ENCODE results near the gene KRTAP9-8. TPM values are rescaled to one million over a fixed set of nuclear protein-coding genes. Genes with fewer than 3 reads are reported as not detected.
"Not testable (repeated sequence)": the region's sequence is repeated elsewhere in the genome, so short reads cannot be mapped to it uniquely, and the experiment has no call there.

Gene KRTAP9-8, protein sequence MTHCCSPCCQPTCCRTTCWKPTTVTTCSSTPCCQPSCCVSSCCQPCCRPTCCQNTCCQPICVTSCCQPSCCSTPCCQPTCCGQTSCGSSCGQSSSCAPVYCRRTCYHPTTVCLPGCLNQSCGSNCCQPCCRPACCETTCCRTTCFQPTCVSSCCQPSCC
- not detected for total RNA-seq

DNA sequence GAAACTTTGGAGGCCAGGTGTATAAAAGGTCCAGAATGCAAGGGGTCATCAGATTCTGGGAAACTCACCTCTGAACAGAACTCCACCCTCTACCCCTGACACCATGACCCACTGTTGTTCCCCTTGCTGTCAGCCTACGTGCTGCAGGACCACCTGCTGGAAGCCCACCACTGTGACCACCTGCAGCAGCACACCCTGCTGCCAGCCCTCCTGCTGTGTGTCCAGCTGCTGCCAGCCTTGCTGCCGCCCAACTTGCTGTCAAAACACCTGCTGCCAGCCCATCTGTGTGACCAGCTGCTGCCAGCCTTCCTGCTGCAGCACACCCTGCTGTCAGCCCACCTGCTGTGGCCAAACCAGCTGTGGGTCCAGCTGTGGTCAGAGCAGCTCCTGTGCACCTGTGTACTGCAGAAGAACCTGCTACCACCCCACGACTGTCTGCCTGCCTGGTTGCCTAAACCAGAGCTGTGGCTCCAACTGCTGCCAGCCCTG lies at the start of gene KRTAP9-8:
TSS of gene KRTAP9-8 (plus strand) at position 51 of the 489 bp plus-strand sequence. CDS start at position 104, 53 bp downstream.
- H3K4me1 Mint-ChIP-seq; H3K9me3 Mint-ChIP-seq (ENCODE audit: low read depth); H3K27ac Mint-ChIP-seq; H3K4me3 Mint-ChIP-seq; ATAC-seq; DNase-seq; CTCF ChIA-PET; H3K36me3 Mint-ChIP-seq: not testable (repeated sequence)
- peaks cover 41% of the 10 kb centered on the region for H3K27me3 Mint-ChIP-seq

GRCh38 chr17:41189837-41190318 lies 47.9 kb upstream of the KRTAP9-8 start, which contains the start of gene KRTAP9-1:
Gene KRTAP9-1, plus strand, starts transcription at chr17:41189887. Its CDS starts 0 bp downstream, at chr17:41189887.
- H3K4me1 Mint-ChIP-seq; H3K4me3 Mint-ChIP-seq; CTCF ChIA-PET; H3K9me3 Mint-ChIP-seq (ENCODE audit: low read depth); H3K27ac Mint-ChIP-seq; H3K36me3 Mint-ChIP-seq; DNase-seq; ATAC-seq: not testable (repeated sequence)
- peaks cover 20% of the 10 kb centered on the region for H3K27me3 Mint-ChIP-seq

GRCh38 chr17:41190328-41190727 lies 47.5 kb upstream of the KRTAP9-8 start:
- CTCF ChIA-PET, result no interaction called here
- H3K27me3 Mint-ChIP-seq, result peaks cover 20% of the 10 kb centered on the region
- DNase-seq, result no peak

GRCh38 chr17:41196068-41196467 lies 41.7 kb upstream of the KRTAP9-8 start:
- no peak overlapping the region for H3K27ac Mint-ChIP-seq
- ATAC-seq, result no peak
- no peaks in the 10 kb centered on the region for H3K9me3 Mint-ChIP-seq (ENCODE audit: low read depth)
- H3K36me3 Mint-ChIP-seq, result no peaks in the 10 kb centered on the region
- H3K4me1 Mint-ChIP-seq, result no peaks in the 10 kb centered on the region
- no peak overlapping the region for H3K4me3 Mint-ChIP-seq
- peaks cover 13% of the 10 kb centered on the region for H3K27me3 Mint-ChIP-seq
- CTCF ChIA-PET, result no interaction called here
- DNase-seq, result no peak

More at GRCh38 chr17:41190328-41190727, 47.5 kb upstream of the KRTAP9-8 start:
- H3K27ac Mint-ChIP-seq, result no peak overlapping the region
- no peaks in the 10 kb centered on the region for H3K36me3 Mint-ChIP-seq
- H3K9me3 Mint-ChIP-seq (ENCODE audit: low read depth), result no peaks in the 10 kb centered on the region
- H3K4me3 Mint-ChIP-seq, result no peak overlapping the region
- H3K4me1 Mint-ChIP-seq, result no peaks in the 10 kb centered on the region
- ATAC-seq, result no peak

GRCh38 chr17:41199421-41200078 lies 38.2 kb upstream of the KRTAP9-8 start:
- CTCF ChIA-PET, result no interaction called here
- no peaks in the 10 kb centered on the region for H3K36me3 Mint-ChIP-seq
- no peak overlapping the region for H3K4me3 Mint-ChIP-seq
- no peak overlapping the region for H3K27ac Mint-ChIP-seq
- DNase-seq (no peak), ATAC-seq (no peak)
- no peaks in the 10 kb centered on the region for H3K9me3 Mint-ChIP-seq (ENCODE audit: low read depth)
- H3K4me1 Mint-ChIP-seq, result no peaks in the 10 kb centered on the region
- H3K27me3 Mint-ChIP-seq, result peaks cover 9% of the 10 kb centered on the region

GRCh38 chr17:41211845-41212466 lies 25.8 kb upstream of the KRTAP9-8 start:
- Mint-ChIP-seq H3K27ac (no peak overlapping the region), H3K9me3 (ENCODE audit: low read depth) (no peaks in the 10 kb centered on the region), H3K4me1 (no peaks in the 10 kb centered on the region), H3K4me3 (no peak overlapping the region), H3K27me3 (peaks cover 36% of the 10 kb centered on the region), H3K36me3 (no peaks in the 10 kb centered on the region)
- ATAC-seq (no peak), DNase-seq (no peak)
- CTCF ChIA-PET, result interaction anchor here (0.8 to 1.3 kb wide), 2 partner anchors 9 to 110 kb away, joined by 3 read pairs; no protein-coding TSS in a partner anchor

DNA sequence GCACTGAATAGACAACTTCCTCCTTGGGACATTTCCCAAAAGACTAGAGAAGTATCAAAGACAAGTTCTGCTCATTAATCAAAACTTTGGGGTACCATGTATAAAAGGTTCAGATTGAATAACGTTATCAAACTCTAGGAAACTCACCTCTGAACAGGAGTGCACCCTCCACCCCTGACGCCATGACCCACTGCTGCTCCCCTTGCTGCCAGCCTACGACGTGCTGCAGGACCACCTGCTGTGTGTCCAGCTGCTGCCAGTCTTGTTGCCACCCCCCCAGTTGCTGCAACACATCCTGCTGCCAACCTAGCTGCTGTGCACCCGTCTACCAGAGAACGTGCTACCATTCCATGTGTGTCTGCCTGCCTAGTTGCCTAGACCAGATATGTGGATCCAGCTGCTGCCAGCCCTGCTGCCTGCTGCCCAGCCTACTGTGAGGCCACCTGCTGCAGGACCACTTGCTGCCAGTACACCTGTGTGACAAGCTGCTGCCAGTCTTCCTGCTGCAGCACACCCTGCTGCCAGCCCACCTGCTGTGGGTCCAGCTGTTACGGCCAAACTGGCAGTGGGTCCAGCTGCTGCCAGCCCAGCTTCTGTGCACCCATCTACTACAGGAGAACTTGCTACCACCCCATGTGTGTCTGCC lies 25.2 kb upstream of the KRTAP9-8 start:
- no peak for ATAC-seq
- Mint-ChIP-seq H3K27me3 (peaks cover 40% of the 10 kb centered on the region), H3K27ac (no peak overlapping the region)

DNA sequence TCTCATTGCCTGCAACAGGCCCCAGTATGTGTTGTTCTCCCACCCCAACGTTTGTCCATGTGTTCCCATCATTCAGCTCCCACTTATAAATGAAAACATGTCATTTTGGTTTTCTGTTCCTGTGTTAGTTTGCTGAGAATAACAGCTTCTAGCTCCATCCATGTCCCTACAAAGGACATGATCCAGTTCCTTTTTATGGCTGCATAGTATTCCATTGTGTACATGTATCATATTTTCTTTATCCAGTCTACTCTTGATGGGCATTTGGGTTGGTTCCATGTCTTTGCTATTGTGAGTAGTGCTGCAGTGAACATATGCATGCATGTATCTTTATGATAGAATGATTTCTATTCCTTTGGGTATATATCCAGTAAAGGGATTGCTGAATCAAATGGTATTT lies 22.1 kb upstream of the KRTAP9-8 start:
- peaks cover 24% of the 10 kb centered on the region for H3K27me3 Mint-ChIP-seq
- H3K9me3 Mint-ChIP-seq (ENCODE audit: low read depth), result no peaks in the 10 kb centered on the region
- ATAC-seq (no peak), DNase-seq (no peak)
- H3K4me1 Mint-ChIP-seq, result no peaks in the 10 kb centered on the region
- H3K27ac Mint-ChIP-seq, result no peak overlapping the region
- CTCF ChIA-PET, result no interaction called here
- no peaks in the 10 kb centered on the region for H3K36me3 Mint-ChIP-seq
- no peak overlapping the region for H3K4me3 Mint-ChIP-seq

More for the DNA sequence above, 25.2 kb upstream of the KRTAP9-8 start:
- Mint-ChIP-seq H3K9me3 (ENCODE audit: low read depth) (no peaks in the 10 kb centered on the region), H3K36me3 (no peaks in the 10 kb centered on the region), H3K4me1 (no peaks in the 10 kb centered on the region), H3K4me3 (no peak overlapping the region)
- CTCF ChIA-PET, result interaction anchor here (1.3 kb wide), 1 partner anchor 110 kb away, joined by 3 read pairs; no protein-coding TSS in a partner anchor
- DNase-seq, result no peak

- no peak overlapping the region for H3K27ac Mint-ChIP-seq
- no peaks in the 10 kb centered on the region for H3K9me3 Mint-ChIP-seq (ENCODE audit: low read depth)
- no peaks in the 10 kb centered on the region for H3K36me3 Mint-ChIP-seq
- CTCF ChIA-PET, result no interaction called here
- peaks cover 25% of the 10 kb centered on the region for H3K27me3 Mint-ChIP-seq
- H3K4me3 Mint-ChIP-seq, result no peak overlapping the region
- H3K4me1 Mint-ChIP-seq, result no peaks in the 10 kb centered on the region
- ATAC-seq (no peak), DNase-seq (no peak)
Observed at GRCh38 chr17:41223821-41224220, 14.0 kb upstream of the KRTAP9-8 start.

DNA sequence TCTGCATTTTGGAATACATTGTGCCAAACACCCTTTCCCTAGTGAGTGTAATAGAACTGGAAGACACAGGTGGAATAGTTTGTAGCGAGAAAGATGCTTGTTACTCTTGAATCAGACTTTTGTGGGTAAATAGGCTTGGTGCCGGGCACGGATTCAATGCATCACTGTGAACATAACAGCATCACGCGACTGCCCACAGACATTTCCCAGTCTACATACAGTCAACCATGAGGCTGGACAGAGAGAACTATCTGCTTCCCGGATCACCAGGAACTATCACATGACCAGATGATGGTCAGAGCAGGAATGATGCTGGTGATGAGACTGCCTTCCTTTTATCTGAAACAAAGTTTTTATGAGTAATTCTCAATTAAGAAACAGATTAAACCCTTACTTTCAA lies 11.7 kb upstream of the KRTAP9-8 start:
- DNase-seq, result no peak
- Mint-ChIP-seq H3K27ac (no peak overlapping the region), H3K27me3 (peaks cover 20% of the 10 kb centered on the region), H3K4me1 (no peaks in the 10 kb centered on the region), H3K4me3 (no peak overlapping the region), H3K9me3 (ENCODE audit: low read depth) (no peaks in the 10 kb centered on the region), H3K36me3 (no peaks in the 10 kb centered on the region)
- CTCF ChIA-PET, result no interaction called here
- ATAC-seq, result no peak

DNA sequence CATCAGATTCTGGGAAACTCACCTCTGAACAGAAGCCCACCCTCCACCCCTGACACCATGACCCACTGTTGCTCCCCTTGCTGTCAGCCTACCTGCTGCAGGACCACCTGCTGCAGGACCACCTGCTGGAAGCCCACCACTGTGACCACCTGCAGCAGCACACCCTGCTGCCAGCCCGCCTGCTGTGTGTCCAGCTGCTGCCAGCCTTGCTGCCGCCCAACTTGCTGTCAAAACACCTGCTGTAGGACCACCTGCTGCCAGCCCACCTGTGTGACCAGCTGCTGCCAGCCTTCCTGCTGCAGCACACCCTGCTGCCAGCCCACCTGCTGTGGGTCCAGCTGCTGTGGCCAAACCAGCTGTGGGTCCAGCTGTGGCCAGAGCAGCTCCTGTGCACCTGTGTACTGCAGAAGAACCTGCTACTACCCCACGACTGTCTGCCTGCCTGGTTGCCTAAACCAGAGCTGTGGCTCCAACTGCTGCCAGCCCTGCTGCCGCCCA lies 11.2 kb upstream of the KRTAP9-8 start, which contains the start of gene KRTAP9-2:
TSS of gene KRTAP9-2 (plus strand) at position 51 of the 498 bp plus-strand sequence. CDS start at position 58, 7 bp downstream.
- H3K4me1 Mint-ChIP-seq; H3K4me3 Mint-ChIP-seq; H3K27ac Mint-ChIP-seq; H3K9me3 Mint-ChIP-seq (ENCODE audit: low read depth); ATAC-seq; CTCF ChIA-PET; DNase-seq; H3K36me3 Mint-ChIP-seq: not testable (repeated sequence)
- H3K27me3 Mint-ChIP-seq, result peaks cover 20% of the 10 kb centered on the region

DNA sequence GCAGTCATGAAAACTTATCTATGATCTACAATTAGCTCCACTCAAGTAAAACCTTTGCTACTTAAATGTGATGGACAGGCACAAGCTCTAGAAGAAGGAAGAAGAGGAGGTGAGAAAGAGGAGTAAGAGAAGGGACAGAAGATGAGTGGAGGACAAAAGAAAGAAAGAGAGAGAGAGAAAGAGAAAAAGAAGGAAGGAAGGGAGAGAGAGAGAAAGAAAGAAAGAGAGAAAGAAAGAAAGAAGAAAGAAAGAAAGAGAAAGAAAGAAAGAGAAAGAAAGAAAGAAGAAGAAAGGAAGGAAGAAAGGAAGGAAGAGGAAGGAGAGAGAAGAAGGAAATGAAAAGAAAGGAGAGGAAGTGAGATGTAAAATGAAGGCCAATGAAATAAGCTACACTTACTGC lies 7.7 kb upstream of the KRTAP9-8 start:
- DNase-seq, result no peak
- peaks cover 29% of the 10 kb centered on the region for H3K27me3 Mint-ChIP-seq
- H3K9me3 Mint-ChIP-seq (ENCODE audit: low read depth), result no peaks in the 10 kb centered on the region
- CTCF ChIA-PET, result no interaction called here
- no peak overlapping the region for H3K4me3 Mint-ChIP-seq
- H3K36me3 Mint-ChIP-seq, result no peaks in the 10 kb centered on the region
- no peak overlapping the region for H3K27ac Mint-ChIP-seq
- no peak for ATAC-seq
- H3K4me1 Mint-ChIP-seq, result no peaks in the 10 kb centered on the region

DNA sequence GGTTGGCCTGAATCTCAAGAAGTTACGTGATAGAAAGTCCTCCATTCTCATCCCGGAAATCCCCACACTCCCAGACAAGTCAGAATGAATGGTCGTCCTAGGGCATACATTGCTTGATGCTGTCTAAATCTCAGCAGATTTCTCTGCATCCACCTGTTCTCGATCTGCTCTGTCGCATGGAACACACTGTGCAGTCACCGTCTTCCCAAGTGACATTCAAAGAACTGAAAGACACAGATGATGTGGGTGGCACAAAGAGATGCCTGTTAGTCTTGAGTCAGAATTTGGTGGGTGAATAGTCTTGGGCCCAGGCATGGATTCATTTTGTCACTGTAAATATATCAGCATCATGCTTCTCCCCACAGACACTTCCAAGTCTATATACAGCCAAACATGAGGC lies 6.1 kb upstream of the KRTAP9-8 start:
- H3K4me1 Mint-ChIP-seq, result no peaks in the 10 kb centered on the region
- H3K36me3 Mint-ChIP-seq, result no peaks in the 10 kb centered on the region
- ATAC-seq, result no peak
- H3K9me3 Mint-ChIP-seq (ENCODE audit: low read depth), result no peaks in the 10 kb centered on the region
- no peak overlapping the region for H3K27ac Mint-ChIP-seq
- no peak for DNase-seq
- H3K27me3 Mint-ChIP-seq, result peaks cover 34% of the 10 kb centered on the region
- CTCF ChIA-PET, result no interaction called here
- H3K4me3 Mint-ChIP-seq, result no peak overlapping the region
